ENCODE results near the gene AP2A1. TPM values are rescaled to one million over a fixed set of nuclear protein-coding genes. Genes with fewer than 3 reads are reported as not detected.

AP2A1 gene
- total RNA-seq, 1 experiment from 2014 or later, result 317 TPM

- in situ Hi-C loops (cut with HindIII; ENCODE audit: low pct_unique_long_range_greater_than_20kb, low sequenced_read_pairs), result no loop called here
- DNase-seq (ENCODE audit: low read depth), result no peak
These were observed 5.0 kb upstream of the AP2A1 start for GRCh38 chr19:49761625-49762311.

DNA sequence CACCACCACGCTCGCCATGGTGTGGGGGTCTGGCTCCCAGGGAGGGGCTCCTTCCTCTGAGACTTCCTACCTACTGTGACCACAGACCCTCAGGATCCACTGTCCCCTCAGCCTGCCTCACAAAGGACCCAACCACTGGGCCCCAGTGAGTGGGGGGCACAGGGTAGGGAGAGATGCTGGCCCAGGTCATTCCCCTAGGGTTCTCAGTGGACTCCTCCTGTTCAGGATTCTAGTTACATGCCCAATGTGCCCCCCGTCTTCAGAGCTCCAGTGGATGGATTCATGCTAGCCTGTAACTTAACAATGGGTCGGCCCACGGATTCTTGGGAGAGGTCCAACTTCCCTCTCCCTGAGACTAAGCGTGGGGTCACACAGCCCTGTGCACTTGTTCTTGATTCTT lies 3.6 kb upstream of the AP2A1 start, which contains the start of gene TSKS:
Gene TSKS, minus strand, starts transcription at position 77 of the 400 bp plus-strand sequence. Its CDS starts 59 bp downstream, at position 18.
- in situ Hi-C loops (cut with HindIII; ENCODE audit: low pct_unique_long_range_greater_than_20kb, low sequenced_read_pairs), result no loop called here
- DNase-seq (ENCODE audit: low read depth), result no peak

GRCh38 chr19:49764341-49764740 lies 2.5 kb upstream of the AP2A1 start:
- no peak for DNase-seq (ENCODE audit: low read depth)
- in situ Hi-C loops (cut with HindIII; ENCODE audit: low pct_unique_long_range_greater_than_20kb, low sequenced_read_pairs), result no loop called here

- in situ Hi-C loops (cut with HindIII; ENCODE audit: low pct_unique_long_range_greater_than_20kb, low sequenced_read_pairs), result no loop called here
- DNase-seq (ENCODE audit: low read depth), result peak; percentile 100
These were observed 533 bp upstream of the AP2A1 start for GRCh38 chr19:49766007-49766929.

GRCh38 chr19:49767381-49767780 lies 580 bp downstream of the AP2A1 start:
- no peak for DNase-seq (ENCODE audit: low read depth)
- in situ Hi-C loops (cut with HindIII; ENCODE audit: low pct_unique_long_range_greater_than_20kb, low sequenced_read_pairs), result no loop called here

DNA sequence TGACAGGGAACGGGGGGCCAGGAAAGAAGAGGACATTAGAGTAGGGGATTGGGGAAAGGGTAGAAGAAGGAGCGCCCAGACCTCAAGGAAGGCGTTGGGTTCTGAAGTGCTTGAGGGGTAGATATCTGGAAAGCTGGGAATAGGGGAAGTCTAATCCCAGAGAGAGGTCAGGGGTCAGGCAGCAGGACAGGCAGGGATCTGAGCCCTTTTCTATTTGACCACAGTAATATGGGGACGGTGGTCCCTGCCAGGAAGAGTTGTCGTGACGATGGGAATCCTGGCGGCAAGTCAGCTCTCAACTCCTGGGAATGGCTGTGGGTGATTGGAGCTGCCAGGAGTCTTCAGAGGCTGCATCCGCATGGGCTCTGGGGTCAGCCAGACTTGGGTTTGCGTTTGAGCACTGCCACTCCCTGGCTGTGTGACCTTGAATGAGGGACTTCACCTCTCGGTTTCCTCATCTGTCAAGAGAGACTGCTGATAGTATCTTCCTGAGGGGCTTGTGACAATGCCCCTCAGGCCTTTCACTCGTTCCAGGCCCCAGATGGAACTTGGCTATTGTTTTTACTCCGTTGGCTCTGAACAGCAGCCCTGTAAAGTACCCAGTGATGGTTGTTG lies 1.3 kb downstream of the AP2A1 start:
- DNase-seq (ENCODE audit: low read depth), result no peak
- in situ Hi-C loops (cut with HindIII; ENCODE audit: low pct_unique_long_range_greater_than_20kb, low sequenced_read_pairs), result no loop called here

GRCh38 chr19:49770529-49770928 lies 3.7 kb downstream of the AP2A1 start:
- in situ Hi-C loops (cut with HindIII; ENCODE audit: low pct_unique_long_range_greater_than_20kb, low sequenced_read_pairs), result no loop called here
- DNase-seq (ENCODE audit: low read depth), result no peak

GRCh38 chr19:49771674-49772139 lies 4.9 kb downstream of the AP2A1 start:
- DNase-seq (ENCODE audit: low read depth), result no peak
- in situ Hi-C loops (cut with HindIII; ENCODE audit: low pct_unique_long_range_greater_than_20kb, low sequenced_read_pairs), result no loop called here

DNA sequence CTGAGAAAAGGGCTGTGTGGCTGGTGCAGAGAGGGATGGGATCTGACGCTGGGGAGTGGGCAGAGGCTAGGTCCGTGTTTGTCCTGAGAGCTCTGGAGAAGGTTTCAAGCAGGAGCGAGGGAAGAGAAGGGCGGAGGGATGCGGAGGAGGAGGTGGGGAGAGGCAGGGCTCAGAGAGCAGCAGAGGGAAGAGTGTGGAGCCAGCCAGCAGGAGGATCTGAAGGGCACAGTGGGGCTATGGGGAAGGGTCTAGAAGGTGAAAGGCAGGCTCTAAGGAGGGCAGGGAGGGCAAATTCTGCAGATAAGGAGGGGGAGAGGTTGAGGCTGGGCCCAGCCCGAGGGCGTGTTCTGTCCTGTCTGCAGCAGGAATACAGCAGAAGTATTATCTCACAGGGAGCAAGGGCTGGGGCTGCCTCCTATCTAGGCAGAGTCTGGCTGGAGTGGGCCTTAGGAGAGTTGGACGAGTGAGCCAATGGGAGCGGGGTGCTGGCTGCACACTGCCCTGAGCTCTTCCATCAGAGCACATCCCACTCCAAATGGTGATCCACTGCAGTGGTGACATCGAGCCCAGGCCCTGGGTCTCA lies 6.1 kb downstream of the AP2A1 start:
- in situ Hi-C loops (cut with HindIII; ENCODE audit: low pct_unique_long_range_greater_than_20kb, low sequenced_read_pairs), result no loop called here
- DNase-seq (ENCODE audit: low read depth), result no peak

DNA sequence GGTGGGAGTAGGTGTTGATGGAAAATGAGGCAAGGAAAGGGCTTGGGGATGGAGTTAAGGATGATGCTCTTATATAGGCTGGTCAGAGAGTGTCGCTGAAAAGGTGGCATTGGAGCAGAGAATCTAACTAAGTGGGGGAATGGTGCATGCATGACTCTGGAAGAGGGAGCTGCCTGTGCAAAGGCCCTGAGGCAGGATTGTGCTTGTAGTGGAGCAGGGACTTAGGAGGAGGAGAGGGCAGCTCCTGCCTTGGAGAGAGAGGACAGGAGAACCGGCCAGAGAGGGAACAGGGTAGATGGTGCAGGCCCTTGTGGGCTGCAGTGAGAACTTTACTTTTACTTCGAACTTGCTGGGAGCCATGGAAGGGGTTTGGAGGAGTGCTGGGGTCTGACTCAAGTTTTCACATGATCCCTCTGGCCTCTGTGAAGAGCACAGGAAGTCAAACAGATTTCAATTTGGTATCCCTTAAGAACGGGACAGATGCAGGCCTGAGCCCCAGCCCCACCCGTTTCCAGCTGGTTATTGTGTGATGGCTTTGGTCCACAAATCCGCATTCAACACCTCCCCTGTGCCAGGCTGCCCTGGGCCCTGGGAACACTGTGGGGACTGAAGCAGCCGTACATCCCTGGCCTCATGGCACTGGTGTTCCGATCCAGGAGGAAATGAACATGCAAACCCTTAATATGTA lies 7.0 kb downstream of the AP2A1 start:
- no peak for DNase-seq (ENCODE audit: low read depth)
- in situ Hi-C loops (cut with HindIII; ENCODE audit: low pct_unique_long_range_greater_than_20kb, low sequenced_read_pairs), result no loop called here

GRCh38 chr19:49774969-49775368 lies 8.2 kb downstream of the AP2A1 start:
- DNase-seq (ENCODE audit: low read depth), result no peak
- in situ Hi-C loops (cut with HindIII; ENCODE audit: low pct_unique_long_range_greater_than_20kb, low sequenced_read_pairs), result no loop called here

DNA sequence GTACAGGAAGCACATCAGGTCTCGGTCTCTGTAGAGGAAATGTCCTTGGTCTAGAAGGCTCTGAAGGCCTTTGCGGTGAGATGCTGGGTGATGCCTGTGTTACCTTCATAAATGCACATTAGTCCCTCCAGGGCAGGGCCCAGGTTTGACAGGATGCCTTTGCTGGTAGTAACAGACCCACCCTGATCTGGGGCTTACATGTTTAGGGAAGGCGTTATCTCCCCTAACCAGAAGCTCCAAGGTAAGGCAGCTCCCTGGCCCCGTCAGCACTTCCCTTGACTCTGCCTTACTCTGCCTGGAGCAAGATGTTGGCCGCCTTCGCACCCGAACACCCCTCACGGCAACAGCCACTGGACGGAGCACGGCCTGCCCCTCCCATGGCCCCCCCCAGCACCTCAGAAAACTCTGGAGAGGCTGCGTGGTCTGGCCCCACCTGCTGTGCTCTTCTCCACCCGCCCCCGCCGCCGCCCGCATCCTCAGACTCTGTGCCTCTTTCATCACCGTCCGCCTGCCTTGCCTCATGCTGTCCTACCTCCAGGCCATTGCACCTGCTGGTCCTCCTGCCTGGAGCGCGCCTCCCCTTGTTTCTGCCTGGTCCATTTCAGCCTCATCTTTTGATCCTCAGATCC lies 9.1 kb downstream of the AP2A1 start:
- no peak for DNase-seq (ENCODE audit: low read depth)
- in situ Hi-C loops (cut with HindIII; ENCODE audit: low pct_unique_long_range_greater_than_20kb, low sequenced_read_pairs), result no loop called here

GRCh38 chr19:49776371-49776764 lies 9.6 kb downstream of the AP2A1 start:
- in situ Hi-C loops (cut with HindIII; ENCODE audit: low pct_unique_long_range_greater_than_20kb, low sequenced_read_pairs), result no loop called here
- no peak for DNase-seq (ENCODE audit: low read depth)

- no peak for DNase-seq (ENCODE audit: low read depth)
- in situ Hi-C loops (cut with HindIII; ENCODE audit: low pct_unique_long_range_greater_than_20kb, low sequenced_read_pairs), result no loop called here
These were observed 13.1 kb downstream of the AP2A1 start for GRCh38 chr19:49779731-49780555.

DNA sequence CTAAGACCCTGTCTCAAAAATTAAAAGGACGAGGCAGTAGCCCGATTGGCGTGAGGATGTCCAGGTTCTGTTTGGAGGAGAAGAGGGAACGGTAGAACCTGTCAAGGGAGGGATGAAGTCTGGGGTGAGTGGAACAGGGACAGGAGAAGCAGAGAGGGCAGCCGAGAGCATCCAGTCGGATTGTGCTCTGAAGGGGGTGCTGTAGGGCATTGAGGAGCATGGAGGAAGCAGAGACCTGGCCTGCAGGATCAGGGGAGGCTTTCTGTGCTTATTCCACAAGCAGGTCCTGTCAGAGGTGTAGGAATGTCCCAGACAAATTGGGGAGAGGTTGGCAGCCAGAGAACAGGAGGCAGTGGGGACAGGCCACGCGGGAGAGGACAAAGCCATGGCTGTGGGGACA lies 14.1 kb downstream of the AP2A1 start:
- DNase-seq (ENCODE audit: low read depth), result no peak
- in situ Hi-C loops (cut with HindIII; ENCODE audit: low pct_unique_long_range_greater_than_20kb, low sequenced_read_pairs), result no loop called here

DNA sequence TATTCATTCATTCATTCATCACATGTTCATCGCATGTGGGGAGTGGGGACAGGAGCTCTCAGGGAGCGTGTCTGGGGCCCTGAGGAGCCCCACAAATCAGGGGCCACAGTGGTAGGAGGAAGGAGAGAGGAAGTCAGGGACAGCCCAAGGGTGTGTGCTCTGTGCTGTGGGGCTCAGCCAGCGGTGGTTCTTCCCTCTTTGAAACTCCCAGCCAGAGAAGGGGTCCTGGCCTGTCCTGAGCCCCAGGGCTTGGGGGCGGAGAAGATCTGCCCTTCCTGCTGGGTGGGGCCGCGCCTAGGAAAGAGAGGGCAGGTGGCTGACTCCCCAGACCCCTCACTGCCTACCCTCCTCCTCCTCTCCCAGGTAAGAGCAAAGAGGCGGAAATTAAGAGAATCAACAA lies 14.6 kb downstream of the AP2A1 start:
- DNase-seq (ENCODE audit: low read depth), result no peak
- in situ Hi-C loops (cut with HindIII; ENCODE audit: low pct_unique_long_range_greater_than_20kb, low sequenced_read_pairs), result no loop called here

DNA sequence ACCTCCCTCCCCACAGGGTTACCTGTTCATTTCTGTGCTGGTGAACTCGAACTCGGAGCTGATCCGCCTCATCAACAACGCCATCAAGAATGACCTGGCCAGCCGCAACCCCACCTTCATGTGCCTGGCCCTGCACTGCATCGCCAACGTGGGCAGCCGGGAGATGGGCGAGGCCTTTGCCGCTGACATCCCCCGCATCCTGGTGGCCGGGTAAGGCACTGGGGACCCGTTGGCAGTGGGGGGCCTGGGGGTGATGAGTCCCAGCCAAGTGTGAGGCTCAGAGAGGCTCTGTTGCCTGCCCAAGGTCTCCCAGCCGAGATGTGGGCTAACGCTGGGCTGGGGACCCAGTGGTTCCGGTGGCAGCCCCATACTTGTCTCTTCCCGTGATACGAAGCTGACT lies 15.7 kb downstream of the AP2A1 start:
- DNase-seq (ENCODE audit: low read depth), result no peak
- in situ Hi-C loops (cut with HindIII; ENCODE audit: low pct_unique_long_range_greater_than_20kb, low sequenced_read_pairs), result no loop called here
